Fibroblast of skin of back (primary cell): ENCODE data around the gene MYBBP1A. TPM values are rescaled to one million over a fixed set of nuclear protein-coding genes. Genes with fewer than 3 reads are reported as not detected.
"Not testable (repeated sequence)": the region's sequence is repeated elsewhere in the genome, so short reads cannot be mapped to it uniquely, and the experiment has no call there.

Source experiments
- DNase-seq: peaks from one replicate; pipeline ENCODE4 v3.0.0-alpha.2; 2013
- polyA plus RNA-seq, 2 experiments: library from polyadenylated mRNA; unstranded; fragments of 120-200 nt; gene quantifications; one replicate each; pipeline ENCODE4 v1.2.1, GENCODE V29; 2013; ENCODE audit not compliant: insufficient read length in 2 of 2

Gene MYBBP1A, protein sequence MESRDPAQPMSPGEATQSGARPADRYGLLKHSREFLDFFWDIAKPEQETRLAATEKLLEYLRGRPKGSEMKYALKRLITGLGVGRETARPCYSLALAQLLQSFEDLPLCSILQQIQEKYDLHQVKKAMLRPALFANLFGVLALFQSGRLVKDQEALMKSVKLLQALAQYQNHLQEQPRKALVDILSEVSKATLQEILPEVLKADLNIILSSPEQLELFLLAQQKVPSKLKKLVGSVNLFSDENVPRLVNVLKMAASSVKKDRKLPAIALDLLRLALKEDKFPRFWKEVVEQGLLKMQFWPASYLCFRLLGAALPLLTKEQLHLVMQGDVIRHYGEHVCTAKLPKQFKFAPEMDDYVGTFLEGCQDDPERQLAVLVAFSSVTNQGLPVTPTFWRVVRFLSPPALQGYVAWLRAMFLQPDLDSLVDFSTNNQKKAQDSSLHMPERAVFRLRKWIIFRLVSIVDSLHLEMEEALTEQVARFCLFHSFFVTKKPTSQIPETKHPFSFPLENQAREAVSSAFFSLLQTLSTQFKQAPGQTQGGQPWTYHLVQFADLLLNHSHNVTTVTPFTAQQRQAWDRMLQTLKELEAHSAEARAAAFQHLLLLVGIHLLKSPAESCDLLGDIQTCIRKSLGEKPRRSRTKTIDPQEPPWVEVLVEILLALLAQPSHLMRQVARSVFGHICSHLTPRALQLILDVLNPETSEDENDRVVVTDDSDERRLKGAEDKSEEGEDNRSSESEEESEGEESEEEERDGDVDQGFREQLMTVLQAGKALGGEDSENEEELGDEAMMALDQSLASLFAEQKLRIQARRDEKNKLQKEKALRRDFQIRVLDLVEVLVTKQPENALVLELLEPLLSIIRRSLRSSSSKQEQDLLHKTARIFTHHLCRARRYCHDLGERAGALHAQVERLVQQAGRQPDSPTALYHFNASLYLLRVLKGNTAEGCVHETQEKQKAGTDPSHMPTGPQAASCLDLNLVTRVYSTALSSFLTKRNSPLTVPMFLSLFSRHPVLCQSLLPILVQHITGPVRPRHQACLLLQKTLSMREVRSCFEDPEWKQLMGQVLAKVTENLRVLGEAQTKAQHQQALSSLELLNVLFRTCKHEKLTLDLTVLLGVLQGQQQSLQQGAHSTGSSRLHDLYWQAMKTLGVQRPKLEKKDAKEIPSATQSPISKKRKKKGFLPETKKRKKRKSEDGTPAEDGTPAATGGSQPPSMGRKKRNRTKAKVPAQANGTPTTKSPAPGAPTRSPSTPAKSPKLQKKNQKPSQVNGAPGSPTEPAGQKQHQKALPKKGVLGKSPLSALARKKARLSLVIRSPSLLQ (N-terminal part only)
- polyA plus RNA-seq (2013, experiment 1 of 2; ENCODE audit: insufficient read length) = 55.7 TPM
- polyA plus RNA-seq (2013, experiment 2 of 2; ENCODE audit: insufficient read length) = 37.4 TPM

GRCh38 chr17:4554997-4555799, at the start of gene MYBBP1A:
MYBBP1A (minus strand) TSS chr17:4555384; CDS start chr17:4555324, 60 bp downstream.
- DNase-seq = peak; percentile 95

DNA sequence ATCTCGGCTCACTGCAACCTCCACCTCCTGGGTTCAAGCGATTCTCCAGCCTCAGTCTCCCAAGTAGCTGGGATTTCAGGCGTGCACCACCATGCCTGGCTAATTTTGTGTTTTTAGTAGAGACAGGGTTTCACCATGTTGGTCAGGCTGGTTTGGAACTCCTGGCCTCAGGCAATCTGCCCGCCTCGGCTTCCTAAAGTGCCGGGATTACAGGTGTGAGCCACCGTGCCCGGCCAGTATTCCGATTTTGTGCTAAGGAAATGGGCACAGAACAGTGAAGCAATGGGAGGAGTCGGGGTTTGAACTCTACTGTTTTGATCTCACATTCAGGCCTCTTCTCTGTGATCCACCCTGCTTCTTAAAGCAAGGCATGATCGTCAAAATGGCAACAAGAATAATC, 49.6 kb upstream of the MYBBP1A start:
- not testable (repeated sequence) for DNase-seq

DNA sequence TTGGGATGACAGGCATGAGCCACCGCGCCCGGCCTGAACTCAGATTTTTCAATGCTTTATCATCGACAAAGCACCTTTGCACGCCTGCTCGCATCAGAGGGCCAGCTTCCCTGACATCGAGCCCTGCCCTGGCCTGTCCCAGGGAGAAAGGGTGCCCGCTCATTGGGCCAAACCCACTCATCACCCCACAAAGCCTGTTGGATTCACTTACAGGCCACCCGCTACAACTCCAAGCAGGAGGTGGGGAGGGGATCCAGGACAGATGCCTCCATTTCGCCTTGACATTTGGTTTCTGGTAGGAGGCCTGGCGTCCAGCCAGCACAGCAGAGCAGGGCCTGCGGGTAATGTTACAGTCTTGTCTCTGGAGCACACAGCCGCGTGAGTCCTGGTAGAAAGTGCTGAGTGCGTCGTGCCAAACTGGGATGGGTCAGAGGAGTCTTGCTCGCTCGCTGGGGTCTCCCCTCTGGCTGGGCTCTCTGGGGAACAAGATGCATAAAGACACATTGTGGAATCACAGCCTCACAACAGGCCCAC, 49.0 kb upstream of the MYBBP1A start:
- DNase-seq = peak; percentile 53

GRCh38 chr17:4602041-4602440, 46.9 kb upstream of the MYBBP1A start:
- DNase-seq = no peak

- no peak for DNase-seq
Measured at GRCh38 chr17:4601326-4601725, 46.1 kb upstream of the MYBBP1A start.

- no peak for DNase-seq
Measured at GRCh38 chr17:4600563-4600962, 45.4 kb upstream of the MYBBP1A start.

DNA sequence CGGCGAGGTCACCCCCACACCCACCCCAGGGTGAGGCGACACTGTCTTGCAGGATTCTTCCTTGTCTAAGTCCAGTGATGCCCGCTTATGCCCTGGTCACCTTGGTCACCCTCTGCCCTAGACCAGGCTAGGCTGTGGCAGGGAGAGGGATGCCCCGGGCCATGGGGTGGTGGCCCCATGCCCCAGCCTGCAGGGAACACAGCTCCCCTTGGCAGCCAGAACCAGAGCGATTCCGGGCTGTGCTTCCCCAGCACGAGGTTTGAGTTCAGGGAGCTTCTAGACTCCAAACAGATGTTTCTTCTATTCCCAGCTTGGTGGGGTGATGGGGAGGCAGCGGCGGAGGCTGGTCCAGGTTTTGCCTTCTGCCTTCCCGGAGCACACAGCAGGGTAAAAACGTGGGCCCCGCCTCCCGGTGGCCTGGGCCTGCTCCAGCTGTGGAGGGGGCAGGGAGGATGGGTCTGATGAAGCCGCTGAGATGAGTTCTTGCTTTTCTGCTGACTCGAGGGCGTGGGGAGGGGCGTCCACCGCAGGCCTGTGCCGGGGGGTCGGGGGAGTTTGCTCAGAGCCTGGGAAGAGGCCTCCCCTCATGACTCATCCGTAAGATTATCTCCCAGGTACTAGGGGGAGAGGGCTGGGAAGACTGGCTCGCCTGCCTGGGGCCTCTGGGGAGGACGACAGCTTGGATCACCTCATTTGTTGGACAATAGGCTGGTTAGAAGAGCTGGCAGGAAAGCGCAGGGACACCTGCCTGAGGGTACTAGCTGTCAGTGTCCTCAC, 44.5 kb upstream of the MYBBP1A start:
- DNase-seq = peak; percentile 10

DNA sequence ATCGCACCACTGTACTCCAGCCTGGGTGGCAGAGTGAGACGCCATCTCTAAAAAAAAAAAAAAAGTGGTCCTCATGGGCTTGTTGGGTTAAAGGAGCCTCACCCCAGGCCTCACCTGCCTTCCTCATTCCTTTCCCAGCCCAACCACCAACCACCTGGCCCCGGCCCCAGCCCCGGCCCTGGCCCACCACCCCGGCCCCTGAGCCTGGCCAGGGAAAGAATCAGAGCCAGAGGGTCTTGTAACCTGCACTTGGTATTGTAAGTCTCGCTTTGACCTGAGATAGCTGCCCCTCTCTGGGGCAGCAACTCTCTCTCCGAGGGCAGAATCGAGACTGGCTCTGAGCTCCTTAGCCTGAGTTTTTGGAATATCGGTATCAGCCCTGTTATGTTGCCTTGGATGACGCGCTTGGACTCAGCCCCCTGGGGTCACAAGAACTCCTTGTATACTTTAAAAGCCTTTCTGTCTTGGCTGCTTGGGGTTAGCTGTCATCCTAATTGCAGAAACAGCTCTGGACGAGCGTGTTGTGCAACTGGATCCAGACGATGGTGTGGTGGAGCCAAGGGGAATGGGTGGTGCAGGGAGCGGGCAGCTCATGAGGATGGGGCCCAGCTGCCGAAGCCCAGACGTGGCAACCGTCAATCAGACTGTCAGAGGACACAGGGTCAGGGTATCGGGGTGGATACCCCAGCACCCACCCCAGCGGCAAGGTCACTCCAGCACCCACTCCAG, 43.8 kb upstream of the MYBBP1A start:
- DNase-seq = no peak

DNA sequence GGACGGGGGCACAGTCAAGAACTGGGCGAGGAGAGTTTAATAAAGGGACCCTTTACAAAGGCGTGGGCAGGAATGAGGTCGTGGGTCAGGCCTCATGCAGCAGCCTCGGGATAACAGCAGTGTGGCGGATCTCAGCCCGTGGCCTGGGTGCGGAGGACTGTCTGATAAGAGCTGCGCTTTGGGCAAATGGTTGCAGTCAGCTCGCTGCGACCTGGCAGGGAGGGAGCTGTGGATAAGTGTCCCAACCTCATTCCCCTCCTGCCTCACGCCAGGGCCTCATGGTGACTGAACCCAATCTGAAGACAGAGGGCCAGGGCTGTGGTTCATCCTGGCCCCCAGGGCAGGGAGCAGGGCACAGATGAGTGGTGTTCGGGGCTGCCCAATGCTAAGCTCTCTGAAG, 42.8 kb upstream of the MYBBP1A start:
- DNase-seq = no peak

GRCh38 chr17:4596636-4597380, 41.6 kb upstream of the MYBBP1A start:
- no peak for DNase-seq

DNA sequence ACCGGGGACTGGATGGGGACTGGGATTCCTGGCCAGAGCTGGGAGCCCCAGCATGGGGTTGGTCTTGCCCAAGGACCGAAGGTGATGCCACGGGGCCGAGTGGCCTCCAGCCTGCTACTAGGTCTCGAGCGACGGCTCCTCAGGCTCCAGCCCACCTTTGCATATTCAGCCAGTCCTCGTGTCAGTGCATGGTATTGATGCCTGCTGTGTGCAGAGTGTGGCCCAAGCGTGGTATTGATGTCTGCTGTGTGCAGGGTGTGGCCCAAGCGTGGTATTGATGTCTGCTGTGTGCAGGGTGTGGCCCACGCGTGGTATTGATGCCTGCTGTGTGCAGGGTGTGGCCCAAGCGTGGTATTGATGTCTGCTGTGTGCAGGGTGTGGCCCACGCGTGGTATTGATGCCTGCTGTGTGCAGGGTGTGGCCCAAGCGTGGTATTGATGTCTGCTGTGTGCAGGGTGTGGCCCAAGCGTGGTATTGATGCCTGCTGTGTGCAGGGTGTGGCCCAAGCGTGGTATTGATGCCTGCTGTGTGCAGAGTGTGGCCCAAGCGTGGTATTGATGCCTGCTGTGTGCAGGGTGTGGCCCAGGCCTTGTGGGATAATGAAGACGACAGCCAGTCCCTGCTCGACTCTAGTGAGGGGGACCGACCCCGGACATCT, 40.6 kb upstream of the MYBBP1A start:
- DNase-seq = not testable (repeated sequence)

DNA sequence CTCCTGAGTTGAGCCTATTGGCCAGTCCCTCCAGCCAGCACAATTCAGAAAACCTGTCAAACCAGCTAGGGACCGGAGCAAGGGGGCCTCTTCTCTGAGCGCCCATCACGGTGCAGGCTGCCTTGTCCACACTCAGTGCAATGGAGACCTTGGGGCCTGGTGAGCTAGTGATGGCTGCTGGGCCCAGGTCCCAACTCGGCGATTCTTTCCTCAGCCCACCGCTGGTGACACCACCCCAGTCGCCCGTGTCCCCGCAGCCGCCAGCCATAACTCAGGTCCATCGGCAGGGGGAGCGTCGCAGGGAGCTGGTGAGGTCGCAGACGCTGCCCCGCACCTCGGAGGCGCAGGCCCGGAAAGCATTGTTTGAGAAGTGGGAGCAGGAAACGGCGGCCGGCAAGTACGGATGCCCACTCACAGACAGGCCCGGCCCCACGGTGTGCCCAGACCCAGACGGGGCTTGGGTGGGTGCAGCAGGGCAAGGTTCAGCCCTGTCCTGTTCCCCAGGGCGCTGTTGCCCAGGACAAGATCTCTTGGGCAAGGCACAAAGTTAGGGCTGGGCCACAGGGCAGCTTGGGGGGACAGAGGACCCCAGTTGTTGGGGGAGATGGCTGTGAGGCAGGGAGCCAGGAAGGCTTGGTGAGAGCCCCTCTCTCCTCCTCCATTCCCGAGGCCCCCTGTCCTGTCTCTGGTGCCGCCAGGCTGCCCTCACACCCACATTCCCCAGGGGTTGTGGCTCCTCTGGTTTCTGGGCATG, 39.9 kb upstream of the MYBBP1A start:
- DNase-seq = no peak

DNA sequence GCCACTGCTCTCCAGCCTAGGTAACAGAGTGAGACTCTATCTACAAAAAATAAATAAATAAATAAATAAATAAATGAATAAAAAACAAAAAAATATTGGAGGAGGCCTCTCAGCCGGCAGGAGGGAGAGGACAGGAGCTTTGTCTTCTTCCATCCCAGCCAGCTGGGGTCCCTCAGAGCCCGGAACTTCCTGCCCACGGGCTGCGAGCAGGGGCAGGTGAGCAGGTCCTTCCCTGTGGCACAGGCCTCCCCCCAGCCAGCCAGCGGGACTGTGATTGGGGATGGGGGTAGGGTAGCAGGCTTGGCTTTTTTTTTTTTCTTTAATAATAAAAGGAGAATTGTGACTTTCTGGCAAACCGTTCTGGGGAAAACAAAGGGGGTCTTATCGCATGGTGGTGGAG, 39.2 kb upstream of the MYBBP1A start:
- DNase-seq = no peak

GRCh38 chr17:4593021-4593421, 37.8 kb upstream of the MYBBP1A start:
- no peak for DNase-seq

DNA sequence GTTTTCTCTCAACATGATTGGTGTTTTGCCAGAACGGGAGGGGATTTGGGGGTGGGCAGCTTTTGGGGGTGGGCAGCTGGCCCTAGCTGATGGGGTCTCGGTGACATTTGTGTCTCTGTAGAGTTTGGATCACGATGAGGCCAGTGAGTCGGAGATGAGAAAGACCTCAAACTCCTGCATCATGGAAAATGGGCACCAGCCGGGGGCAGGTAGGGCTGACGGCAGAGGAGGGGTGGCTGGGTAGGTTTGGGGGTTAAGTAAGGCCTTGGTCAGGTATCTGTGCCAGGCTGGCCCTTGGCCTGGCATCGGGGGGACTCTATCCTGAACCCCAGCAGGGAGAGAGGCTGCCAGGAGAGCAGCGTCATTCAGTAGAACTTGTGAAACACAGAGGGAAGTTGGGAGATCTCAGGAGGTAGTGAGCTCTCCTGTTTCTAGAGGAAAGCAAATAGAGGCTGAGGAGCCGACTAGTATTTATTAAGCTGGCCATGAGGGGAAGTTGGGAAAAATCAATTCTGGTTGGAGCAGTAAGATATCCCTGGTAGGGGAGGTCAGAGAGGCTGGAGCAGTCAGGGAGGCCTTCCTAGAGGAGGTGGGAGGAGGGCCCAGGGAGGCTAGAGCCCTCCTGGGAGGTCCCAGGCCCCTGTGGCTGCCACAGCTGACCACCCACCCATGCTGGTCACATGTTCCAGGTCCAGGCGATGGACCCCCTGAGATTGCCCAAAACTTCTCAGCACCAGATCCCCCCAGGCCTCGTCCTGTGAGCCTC, 37.2 kb upstream of the MYBBP1A start:
- DNase-seq = no peak

DNA sequence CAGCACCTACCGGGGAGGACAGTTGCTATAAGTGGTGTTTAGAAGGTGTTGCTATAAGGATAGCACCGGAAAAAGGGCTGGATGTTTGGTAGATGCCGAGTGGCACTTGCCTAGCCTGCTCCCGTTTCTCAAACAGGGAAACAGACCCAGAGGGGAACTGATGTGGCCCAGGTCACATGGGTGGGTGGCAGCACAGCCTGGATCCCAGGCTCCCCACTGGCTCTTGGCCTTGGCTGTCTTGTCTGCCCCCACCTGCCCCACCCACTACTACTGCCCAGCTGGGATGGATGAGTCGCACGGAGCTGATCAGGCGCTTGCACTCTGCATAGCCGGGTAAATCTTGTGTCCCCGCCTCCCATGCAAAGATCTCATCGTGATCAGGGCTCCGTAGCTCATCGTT, 36.3 kb upstream of the MYBBP1A start:
- peak; percentile 20 for DNase-seq

DNA sequence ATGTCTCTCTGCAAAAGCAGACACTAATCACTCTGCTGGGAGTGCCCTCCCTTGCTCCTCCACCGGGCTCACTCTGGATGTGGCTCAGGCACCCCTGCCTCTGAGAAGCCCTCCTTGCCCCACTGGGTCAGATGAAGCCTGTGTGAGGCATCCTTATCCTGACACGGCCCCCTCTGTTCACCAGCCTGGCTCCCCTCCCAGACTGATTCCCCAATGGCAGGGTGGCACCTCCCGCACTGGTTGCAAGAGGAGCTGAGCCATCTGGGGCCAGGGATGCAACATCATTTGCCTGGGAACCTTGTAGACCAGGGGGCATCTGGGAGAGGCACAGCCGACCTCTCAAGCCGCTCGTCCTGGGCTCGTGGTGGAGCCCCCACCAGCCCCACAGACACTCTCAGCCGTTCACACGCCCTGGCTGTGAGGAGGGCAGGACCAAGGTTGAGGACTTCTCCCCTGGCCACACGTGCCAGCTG, 35.8 kb upstream of the MYBBP1A start:
- DNase-seq = no peak
